Left ventricle myocardium inferior (tissue), 1 donor: ENCODE measurements around the gene LOXHD1. TPM values are rescaled to one million over a fixed set of nuclear protein-coding genes. Genes with fewer than 3 reads are reported as not detected.

Experiments
- DNase-seq: peaks from one replicate; pipeline ENCODE4 v3.0.0-alpha.2; 2020
- H3K27ac ChIP-seq: fragments of 200-600 bp; replicated peaks from 2 replicates; pipeline ENCODE4 v1.8.0; 2021
- H3K27me3 ChIP-seq: fragments of 200-600 bp; 2 replicates; pipeline ENCODE4 v1.8.0; 2021; ENCODE audit warnings: low read depth
- H3K36me3 ChIP-seq: fragments of 200-600 bp; 2 replicates; pipeline ENCODE4 v1.8.0; 2021
- H3K4me1 ChIP-seq: fragments of 200-600 bp; 2 replicates; pipeline ENCODE4 v1.8.0; 2021
- H3K4me3 ChIP-seq: fragments of 200-600 bp; 2 replicates; pipeline ENCODE4 v1.8.0; 2021; ENCODE audit warnings: mild to moderate bottlenecking, moderate library complexity
- H3K9me3 ChIP-seq: fragments of 200-600 bp; replicated peaks from 2 replicates; pipeline ENCODE4 v1.8.0; 2021
- intact Hi-C: fragments of 100-400 bp; cut with micrococcal nuclease; formaldehyde crosslinking; loops from one replicate; pipeline ENCODE4 v1.11.0; 2022
- total RNA-seq: library from RNA; stranded (reverse); fragmentation: NEBNext Ultra II Directional; extraction: Animal tissue kit (Norgen Biotek cat#: 25700); gene quantifications from one replicate; pipeline ENCODE4 v1.2.1, GENCODE V29; 2021
- TF ChIP-seq, protein P1 (sequence below): fragments of 200-600 bp; IDR thresholded peaks from 2 replicates; pipeline ENCODE4 v1.8.0; 2021; ENCODE audit warnings: antibody characterized with exemption, mild to moderate bottlenecking, borderline replicate concordance
- donor health status: DM: no; HTN: yes; CAD: no; lungs with severe emphysema.

The LOXHD1 gene
- total RNA-seq, 1 donor from 2014 or later, result 0.49 TPM

DNA sequence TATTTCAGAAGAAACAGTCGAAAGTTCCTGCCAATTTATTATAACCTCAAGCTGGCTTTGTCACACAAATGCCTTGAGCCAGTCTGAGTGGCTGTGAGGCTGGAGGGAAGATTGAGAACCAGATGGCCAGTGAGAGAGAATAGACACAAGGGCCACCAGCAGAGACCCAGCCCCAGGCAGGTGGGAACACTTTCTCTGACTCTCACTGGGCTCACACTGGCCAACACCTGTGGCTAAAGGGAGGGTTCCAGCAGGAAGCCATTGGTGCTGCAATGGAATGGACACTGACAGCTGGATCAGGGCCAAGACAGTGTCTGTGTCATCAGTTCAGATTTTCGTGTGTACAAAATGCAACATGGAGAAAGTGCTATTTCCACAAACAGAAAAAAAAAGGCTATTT lies 29.9 kb downstream of the LOXHD1 start:
- peaks cover 60% of the 10 kb centered on the region for H3K27me3 ChIP-seq
- intact Hi-C loops, result no loop called here
- peaks cover 11% of the 10 kb centered on the region for H3K4me1 ChIP-seq
- DNase-seq, result no peak
- H3K27ac ChIP-seq, result no peak overlapping the region
- H3K36me3 ChIP-seq, result no peaks in the 10 kb centered on the region
- H3K4me3 ChIP-seq, result no peak overlapping the region
- no peaks in the 10 kb centered on the region for H3K9me3 ChIP-seq
- TF ChIP-seq, protein P1, sequence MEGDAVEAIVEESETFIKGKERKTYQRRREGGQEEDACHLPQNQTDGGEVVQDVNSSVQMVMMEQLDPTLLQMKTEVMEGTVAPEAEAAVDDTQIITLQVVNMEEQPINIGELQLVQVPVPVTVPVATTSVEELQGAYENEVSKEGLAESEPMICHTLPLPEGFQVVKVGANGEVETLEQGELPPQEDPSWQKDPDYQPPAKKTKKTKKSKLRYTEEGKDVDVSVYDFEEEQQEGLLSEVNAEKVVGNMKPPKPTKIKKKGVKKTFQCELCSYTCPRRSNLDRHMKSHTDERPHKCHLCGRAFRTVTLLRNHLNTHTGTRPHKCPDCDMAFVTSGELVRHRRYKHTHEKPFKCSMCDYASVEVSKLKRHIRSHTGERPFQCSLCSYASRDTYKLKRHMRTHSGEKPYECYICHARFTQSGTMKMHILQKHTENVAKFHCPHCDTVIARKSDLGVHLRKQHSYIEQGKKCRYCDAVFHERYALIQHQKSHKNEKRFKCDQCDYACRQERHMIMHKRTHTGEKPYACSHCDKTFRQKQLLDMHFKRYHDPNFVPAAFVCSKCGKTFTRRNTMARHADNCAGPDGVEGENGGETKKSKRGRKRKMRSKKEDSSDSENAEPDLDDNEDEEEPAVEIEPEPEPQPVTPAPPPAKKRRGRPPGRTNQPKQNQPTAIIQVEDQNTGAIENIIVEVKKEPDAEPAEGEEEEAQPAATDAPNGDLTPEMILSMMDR, result no peak

DNA sequence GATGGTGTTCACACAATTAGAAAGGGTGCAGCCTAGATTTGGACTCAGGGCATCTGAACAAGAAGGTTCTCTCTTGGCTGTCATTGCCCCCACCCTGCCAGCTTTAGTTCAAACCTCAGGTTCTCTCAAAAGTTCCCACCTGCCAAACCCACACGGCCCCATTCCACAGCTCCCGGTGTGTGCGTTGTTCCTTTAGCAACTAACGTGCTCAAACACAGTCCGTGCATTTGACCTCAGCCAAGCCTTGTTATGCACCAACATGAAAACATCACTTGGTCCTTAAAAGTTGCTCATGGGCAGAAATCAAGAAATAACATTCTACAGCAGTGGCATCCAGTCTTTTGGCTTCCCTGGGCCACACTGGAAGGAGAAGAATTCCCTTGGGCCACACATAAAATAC lies 32.0 kb downstream of the LOXHD1 start:
- Histone ChIP-seq H3K9me3 (no peaks in the 10 kb centered on the region), H3K27me3 (peaks cover 57% of the 10 kb centered on the region), H3K4me3 (no peak overlapping the region), H3K36me3 (no peaks in the 10 kb centered on the region), H3K4me1 (peaks cover 11% of the 10 kb centered on the region), H3K27ac (no peak overlapping the region)
- DNase-seq, result no peak
- TF ChIP-seq, protein P1, result no peak
- intact Hi-C loops, result no loop called here

DNA sequence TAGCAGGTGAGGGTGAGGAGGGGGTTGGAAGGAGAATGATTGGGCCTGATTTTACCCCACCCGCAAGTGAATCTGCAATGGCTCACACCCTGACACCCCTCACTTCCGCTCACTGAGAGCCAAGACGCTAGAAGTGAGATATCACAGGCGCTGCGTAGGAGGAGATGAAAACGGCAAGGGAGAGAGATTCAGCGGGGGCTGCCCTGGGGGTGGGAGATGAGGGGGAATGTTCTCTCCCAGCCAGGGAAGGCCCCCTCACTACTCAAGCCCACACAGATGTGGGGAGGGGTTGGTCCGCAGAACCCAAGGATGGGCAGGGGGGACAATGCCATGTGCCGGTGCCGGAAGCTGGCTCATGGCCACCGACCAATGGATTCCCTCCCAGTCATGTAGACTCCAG lies 32.9 kb downstream of the LOXHD1 start:
- DNase-seq, result no peak
- no peak overlapping the region for H3K4me3 ChIP-seq
- H3K9me3 ChIP-seq, result no peaks in the 10 kb centered on the region
- peaks cover 54% of the 10 kb centered on the region for H3K27me3 ChIP-seq
- intact Hi-C loops, result no loop called here
- TF ChIP-seq, protein P1, result no peak
- H3K36me3 ChIP-seq, result no peaks in the 10 kb centered on the region
- no peak overlapping the region for H3K27ac ChIP-seq
- H3K4me1 ChIP-seq, result peaks cover 11% of the 10 kb centered on the region

DNA sequence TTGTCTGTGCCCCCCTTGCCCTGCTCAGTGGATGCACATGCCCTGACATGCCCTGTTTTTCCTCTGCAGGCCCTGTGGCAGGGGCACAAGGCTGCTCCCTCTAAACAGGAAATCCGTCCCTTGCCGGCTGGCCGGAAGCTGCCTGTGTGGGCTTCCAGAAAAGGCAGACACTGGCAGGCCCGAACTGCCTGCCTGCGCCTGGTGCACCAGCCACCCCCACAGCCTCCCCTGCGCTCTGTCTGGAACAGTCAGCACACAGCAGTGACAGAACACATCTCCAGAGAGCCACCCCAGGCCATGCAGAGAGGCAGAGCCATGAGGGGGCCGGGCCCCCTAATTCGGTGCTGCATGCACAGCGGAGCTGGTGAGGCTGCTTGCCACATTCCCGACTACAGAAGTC lies 33.5 kb downstream of the LOXHD1 start:
- H3K9me3 ChIP-seq, result no peaks in the 10 kb centered on the region
- intact Hi-C loops, result no loop called here
- DNase-seq, result peak; percentile 27
- H3K27ac ChIP-seq, result no peak overlapping the region
- peaks cover 11% of the 10 kb centered on the region for H3K4me1 ChIP-seq
- H3K4me3 ChIP-seq, result no peak overlapping the region
- TF ChIP-seq, protein P1, result no peak
- no peaks in the 10 kb centered on the region for H3K36me3 ChIP-seq
- H3K27me3 ChIP-seq, result peaks cover 48% of the 10 kb centered on the region

DNA sequence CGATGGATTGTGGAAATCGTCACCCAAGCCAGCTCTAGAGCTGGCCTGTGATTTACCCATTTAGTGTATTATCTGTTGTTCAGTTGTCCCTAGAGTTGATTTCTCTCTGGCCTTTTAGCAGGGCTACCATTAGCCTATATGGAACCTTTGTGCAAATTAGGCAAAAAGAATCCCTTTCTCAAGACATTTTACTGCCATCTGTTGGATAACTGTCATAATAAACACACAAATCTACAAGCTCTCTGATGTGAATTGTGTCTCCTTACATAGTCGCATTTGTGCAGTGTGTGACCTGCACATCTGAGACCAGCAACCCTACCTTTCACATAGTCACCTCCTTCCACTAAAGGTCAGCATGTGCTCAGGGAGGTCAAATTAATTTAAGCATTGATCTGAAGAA lies 34.0 kb downstream of the LOXHD1 start:
- Histone ChIP-seq H3K36me3 (no peaks in the 10 kb centered on the region), H3K4me3 (no peak overlapping the region), H3K9me3 (no peaks in the 10 kb centered on the region), H3K27ac (no peak overlapping the region), H3K27me3 (peaks cover 46% of the 10 kb centered on the region), H3K4me1 (peaks cover 11% of the 10 kb centered on the region)
- intact Hi-C loops, result no loop called here
- no peak for DNase-seq
- TF ChIP-seq, protein P1, result no peak

DNA sequence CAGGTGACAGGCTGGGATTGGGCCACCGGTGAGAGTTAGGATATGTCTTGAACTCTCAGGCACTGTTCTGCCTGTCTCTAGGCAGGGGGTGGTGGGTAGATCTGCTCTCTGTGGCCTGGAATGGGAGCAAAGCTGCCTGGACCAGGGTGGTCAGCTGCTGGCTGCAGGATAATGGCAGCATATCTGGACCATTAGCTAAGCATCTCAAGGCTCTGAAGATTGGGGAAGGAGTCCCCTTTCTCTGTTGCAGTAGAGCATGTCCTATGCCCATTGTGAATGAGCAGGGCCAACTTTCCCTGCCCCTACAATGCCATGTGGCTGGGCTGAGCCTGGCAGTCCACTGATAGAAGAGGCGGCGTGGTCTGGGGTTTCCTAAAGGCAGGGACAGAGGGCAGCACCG lies 34.6 kb downstream of the LOXHD1 start:
- Histone ChIP-seq H3K36me3 (no peaks in the 10 kb centered on the region), H3K4me1 (peaks cover 11% of the 10 kb centered on the region), H3K27ac (no peak overlapping the region), H3K9me3 (no peaks in the 10 kb centered on the region), H3K4me3 (no peak overlapping the region), H3K27me3 (peaks cover 40% of the 10 kb centered on the region)
- TF ChIP-seq, protein P1, result no peak
- DNase-seq, result no peak
- intact Hi-C loops, result no loop called here
